Osteocyte (in vitro differentiated cells): ENCODE measurements around the gene ZNF865. TPM values are rescaled to one million over a fixed set of nuclear protein-coding genes. Genes with fewer than 3 reads are reported as not detected.

Experiments
- DNase-seq: peaks from one replicate; pipeline ENCODE4 v3.0.0; 2021; ENCODE audit warnings: mixed read lengths; ENCODE audit not compliant: unreplicated experiment; ENCODE audit errors: extremely low spot score
- H3K27ac Mint-ChIP-seq: one replicate; pipeline ENCODE4 v1.8.0; 2021; ENCODE audit warnings: mild to moderate bottlenecking, mixed read lengths; ENCODE audit not compliant: unreplicated experiment
- H3K27me3 Mint-ChIP-seq: one replicate; pipeline ENCODE4 v1.8.0; 2021; ENCODE audit warnings: mixed read lengths; ENCODE audit not compliant: unreplicated experiment
- H3K36me3 Mint-ChIP-seq: one replicate; pipeline ENCODE4 v1.8.0; 2021; ENCODE audit warnings: mixed read lengths; ENCODE audit not compliant: unreplicated experiment
- H3K4me1 Mint-ChIP-seq: one replicate; pipeline ENCODE4 v1.8.0; 2021; ENCODE audit warnings: mixed read lengths; ENCODE audit not compliant: unreplicated experiment
- H3K4me3 Mint-ChIP-seq: one replicate; pipeline ENCODE4 v1.8.0; 2021; ENCODE audit warnings: mild to moderate bottlenecking, moderate library complexity, mixed read lengths; ENCODE audit not compliant: unreplicated experiment
- H3K9me3 Mint-ChIP-seq: one replicate; pipeline ENCODE4 v1.8.0; 2021; ENCODE audit warnings: mixed read lengths; ENCODE audit not compliant: unreplicated experiment
- CTCF ChIP-seq: fragments of 200-600 bp; sonication (generic); IDR thresholded peaks from 2 replicates; pipeline ENCODE4 v1.5.0; 2021; ENCODE audit warnings: antibody characterized with exemption, mild to moderate bottlenecking, moderate library complexity
- total RNA-seq: library from RNA; stranded (reverse); gene quantifications from 2 replicates; pipeline ENCODE4 v1.2.1, GENCODE V29; 2021

Gene ZNF865
- total RNA-seq, 1 donor from 2014 or later: 19.2 TPM

DNA sequence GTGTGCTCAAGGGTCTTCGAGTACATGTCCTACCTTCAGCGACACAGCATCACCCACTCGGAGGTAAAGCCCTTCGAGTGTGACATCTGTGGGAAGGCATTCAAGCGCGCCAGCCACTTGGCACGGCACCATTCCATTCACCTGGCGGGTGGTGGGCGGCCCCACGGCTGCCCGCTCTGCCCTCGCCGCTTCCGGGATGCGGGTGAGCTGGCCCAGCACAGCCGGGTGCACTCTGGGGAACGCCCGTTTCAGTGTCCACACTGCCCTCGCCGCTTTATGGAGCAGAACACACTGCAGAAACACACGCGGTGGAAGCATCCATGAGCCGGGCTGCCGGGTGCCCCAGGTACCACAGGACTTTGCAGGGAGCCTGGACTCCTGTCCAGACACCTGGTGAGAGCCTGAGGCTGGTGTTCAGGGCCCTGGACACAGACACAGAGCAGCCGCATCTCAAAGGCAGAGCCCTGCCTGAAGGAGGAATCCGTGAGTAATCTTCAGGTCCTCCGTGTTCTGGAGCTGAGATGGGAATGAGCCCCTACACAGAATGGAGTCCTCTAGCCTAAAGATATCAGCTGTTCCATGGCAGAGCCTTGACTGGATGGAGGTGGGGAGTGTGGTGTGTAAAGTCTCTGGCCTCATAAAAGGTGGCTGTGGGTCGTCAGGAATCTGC, 39.5 kb downstream of the ZNF865 start:
- H3K4me3 Mint-ChIP-seq: peak overlapping the region; percentile 93
- H3K4me1 Mint-ChIP-seq: peaks cover 54% of the 10 kb centered on the region

GRCh38 chr19:55645512-55645881, 40.0 kb downstream of the ZNF865 start:
- Mint-ChIP-seq H3K27me3 (no peaks in the 10 kb centered on the region), H3K27ac (no peak overlapping the region), H3K36me3 (peaks cover 9% of the 10 kb centered on the region), H3K4me3 (peak overlapping the region; percentile 33), H3K4me1 (peaks cover 54% of the 10 kb centered on the region), H3K9me3 (no peaks in the 10 kb centered on the region)
- TF ChIP-seq CTCF: no peak
- no peak for DNase-seq

More for the DNA sequence above, 39.5 kb downstream of the ZNF865 start:
- no peak for TF ChIP-seq CTCF
- Mint-ChIP-seq H3K9me3 (no peaks in the 10 kb centered on the region), H3K27me3 (no peaks in the 10 kb centered on the region), H3K36me3 (peaks cover 4% of the 10 kb centered on the region), H3K27ac (no peak overlapping the region)
- no peak for DNase-seq

DNA sequence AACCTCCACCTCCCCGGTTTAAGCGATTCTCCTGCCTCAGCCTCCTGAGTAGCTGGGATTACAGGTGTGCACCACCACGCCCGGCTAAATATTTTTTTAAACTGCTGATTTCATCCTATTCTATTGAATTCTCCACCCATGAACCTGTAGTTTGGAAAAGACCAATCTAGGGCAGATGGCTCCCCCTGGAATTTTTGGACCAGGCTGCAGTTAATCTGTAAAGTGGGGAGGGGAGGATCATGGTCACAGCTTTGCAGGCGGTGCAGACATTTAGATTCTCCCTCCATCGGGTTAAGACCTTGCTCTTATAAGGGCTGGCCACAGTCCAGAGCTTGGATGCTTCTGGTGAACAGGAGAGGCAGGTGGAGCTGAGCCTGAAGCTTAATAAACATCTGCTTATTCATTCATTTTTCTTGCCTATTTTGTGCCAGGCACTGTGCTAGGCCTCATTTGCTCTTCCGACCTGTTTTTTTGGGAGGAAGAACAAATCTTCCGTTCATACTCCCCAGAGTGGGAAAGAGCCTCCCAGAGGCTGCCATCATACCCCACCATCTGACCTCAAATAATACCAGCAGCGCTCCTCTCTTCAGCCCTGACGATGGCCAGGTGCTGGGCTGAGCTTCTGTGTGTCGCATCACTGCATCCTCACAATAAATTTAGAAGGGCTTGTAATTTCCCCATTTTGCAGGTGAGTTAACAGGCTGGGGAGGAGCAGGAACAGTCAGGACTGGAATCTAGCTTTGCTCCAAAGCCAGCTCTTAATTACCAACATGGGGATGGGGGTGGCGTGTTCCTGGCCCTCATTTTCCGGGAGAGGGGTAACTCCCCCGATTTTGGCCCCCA, 41.7 kb downstream of the ZNF865 start:
- H3K27ac Mint-ChIP-seq: peak overlapping the region; percentile 80
- H3K4me1 Mint-ChIP-seq: peaks cover 53% of the 10 kb centered on the region
- H3K27me3 Mint-ChIP-seq: no peaks in the 10 kb centered on the region
- H3K9me3 Mint-ChIP-seq: no peaks in the 10 kb centered on the region
- DNase-seq: no peak
- TF ChIP-seq CTCF: no peak
- peaks cover 14% of the 10 kb centered on the region for H3K36me3 Mint-ChIP-seq
- H3K4me3 Mint-ChIP-seq: peak overlapping the region; percentile 87

GRCh38 chr19:55647732-55648584, 42.5 kb downstream of the ZNF865 start, which contains the start of gene CCDC106:
CCDC106 (plus strand) TSS chr19:55648212; CDS start chr19:55649047, 835 bp downstream.
- Mint-ChIP-seq H3K4me3 (peak within 1 kb of the TSS; percentile 87), H3K4me1 (peaks cover 48% of the 10 kb centered on the region), H3K9me3 (no peaks in the 10 kb centered on the region), H3K36me3 (peaks cover 14% of the 10 kb centered on the region), H3K27ac (peak within 1 kb of the TSS; percentile 80), H3K27me3 (no peaks in the 10 kb centered on the region)
- no peak for DNase-seq
- no peak for TF ChIP-seq CTCF
